ENCODE measurements around the gene FHIT.

DNA sequence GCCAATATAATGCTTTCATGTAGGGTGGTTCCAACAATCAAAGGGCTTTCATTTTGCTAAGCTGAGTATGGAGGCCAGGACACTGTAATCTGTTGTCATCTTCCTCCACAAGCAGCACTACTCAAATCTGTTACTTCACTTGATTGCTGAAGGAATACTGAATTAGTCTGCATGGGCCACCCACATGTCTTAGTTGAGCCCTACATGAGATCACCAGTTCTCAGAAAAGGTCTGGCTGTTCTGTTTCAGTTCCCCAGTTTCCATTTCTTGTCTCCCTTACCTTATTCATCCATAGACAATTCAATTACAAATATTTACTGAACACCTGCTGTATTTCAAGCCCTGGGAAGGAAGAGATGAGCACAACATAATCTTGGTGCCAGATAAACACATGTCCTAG lies 119.2 kb downstream of the FHIT start:
- TF ChIP-seq ZNF274 (IDR thresholded peaks at IDR 0.05; ENCODE audit: low read depth, low read length) (no peak), SUZ12 (IDR thresholded peaks at IDR 0.05; ENCODE audit: extremely low read depth, insufficient read depth, insufficient read length) (no peak)
